ENCODE results near the gene PSPC1.
A peak's percentile ranks its signal among the peaks of the same experiment; 100 is the strongest.
"Not testable (repeated sequence)": the region's sequence is repeated elsewhere in the genome, so short reads cannot be mapped to it uniquely, and the experiment has no call there.

Gene PSPC1

DNA sequence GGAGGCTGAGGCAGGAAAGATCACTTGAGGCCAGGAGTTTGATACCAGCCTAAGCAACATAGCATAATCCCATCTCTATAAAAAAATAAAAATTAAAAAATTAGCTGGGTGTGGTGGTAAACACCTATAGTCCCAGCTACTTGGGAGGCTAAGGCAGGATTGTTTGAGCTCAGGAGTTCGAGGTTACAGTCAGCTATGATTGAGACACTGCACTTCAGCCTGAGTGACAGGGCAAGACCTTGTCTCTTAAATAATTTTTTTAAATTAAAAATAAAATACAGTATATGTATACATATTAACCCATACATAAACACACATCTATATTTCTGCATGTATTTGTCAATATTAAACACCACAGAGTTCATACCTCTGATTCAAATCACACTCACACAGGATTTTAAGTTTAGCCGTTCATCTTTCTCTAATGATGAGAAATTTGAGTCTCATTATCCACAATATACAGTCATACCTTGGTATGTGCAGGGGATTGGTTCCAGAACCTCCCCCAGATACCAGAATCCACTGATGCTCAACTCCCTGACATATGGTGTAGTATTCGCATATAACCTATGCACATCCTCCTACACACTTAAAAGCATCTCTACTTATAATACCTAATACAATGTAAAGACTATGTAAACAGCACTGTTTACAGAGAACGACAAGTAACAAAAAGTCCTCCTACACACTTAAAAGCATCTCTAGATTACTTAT, 44.7 kb downstream of the PSPC1 start:
- H3K9ac ChIP-seq (ENCODE audit: low read length) = no peak overlapping the region
- peaks cover 3% of the 10 kb centered on the region for H3K4me1 ChIP-seq (ENCODE audit: control insufficient read depth, low read depth, low read length)
- H3K36me3 ChIP-seq (ENCODE audit: control insufficient read depth, low read depth, low read length) = peaks cover 37% of the 10 kb centered on the region
- no peaks in the 10 kb centered on the region for H3K27me3 ChIP-seq (ENCODE audit: control insufficient read depth, insufficient read depth, low read length)
- no peak overlapping the region for H3K27ac ChIP-seq (ENCODE audit: low read length)
- H3K4me3 ChIP-seq (ENCODE audit: low read length) = no peak overlapping the region
- no peaks in the 10 kb centered on the region for H3K9me3 ChIP-seq (ENCODE audit: control insufficient read depth, low read depth, low read length)

DNA sequence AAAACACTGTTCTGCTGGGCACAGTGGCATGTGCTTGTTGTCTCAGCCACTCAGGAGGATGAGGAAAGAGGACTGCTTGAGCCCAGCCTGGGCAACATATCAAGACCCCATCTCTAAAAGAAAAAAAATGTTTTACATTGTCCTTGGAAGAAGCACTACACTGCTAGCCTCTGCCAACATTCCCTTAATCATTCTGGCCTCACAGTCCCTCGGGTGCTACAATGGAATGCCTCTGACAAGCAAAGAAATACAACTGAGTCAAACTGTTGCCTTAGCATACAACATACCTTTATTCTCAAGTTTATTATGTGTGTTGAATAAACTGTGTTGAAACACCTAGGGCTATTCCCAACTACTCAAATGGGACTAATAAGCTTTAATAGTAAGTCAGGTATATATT, 56.1 kb downstream of the PSPC1 start:
- peaks cover 53% of the 10 kb centered on the region for H3K36me3 ChIP-seq (ENCODE audit: control insufficient read depth, low read depth, low read length)
- H3K9ac ChIP-seq (ENCODE audit: low read length) = no peak overlapping the region
- H3K4me3 ChIP-seq (ENCODE audit: low read length) = no peak overlapping the region
- no peaks in the 10 kb centered on the region for H3K9me3 ChIP-seq (ENCODE audit: control insufficient read depth, low read depth, low read length)
- H3K4me1 ChIP-seq (ENCODE audit: control insufficient read depth, low read depth, low read length) = no peaks in the 10 kb centered on the region
- H3K27me3 ChIP-seq (ENCODE audit: control insufficient read depth, insufficient read depth, low read length) = no peaks in the 10 kb centered on the region
- H3K27ac ChIP-seq (ENCODE audit: low read length) = no peak overlapping the region

DNA sequence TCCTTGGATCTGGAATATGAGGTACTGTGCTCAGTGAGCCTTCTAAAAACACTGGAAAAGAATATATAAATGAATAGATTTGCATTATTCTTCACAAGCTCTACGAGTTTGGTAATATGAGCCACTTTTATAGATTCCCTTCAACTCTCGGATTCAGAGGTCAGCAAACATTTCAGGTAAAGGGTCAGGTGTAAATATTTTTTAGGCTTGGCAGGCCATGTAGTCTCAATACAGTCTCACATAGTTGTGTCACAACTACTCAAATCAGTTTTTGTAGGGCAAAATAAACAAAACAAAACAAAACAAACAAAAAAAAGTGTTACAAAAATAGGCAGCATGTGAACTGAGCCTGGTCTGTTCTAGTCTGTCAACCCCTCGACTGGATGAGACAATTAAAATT, 57.4 kb downstream of the PSPC1 start:
- H3K36me3 ChIP-seq (ENCODE audit: control insufficient read depth, low read depth, low read length) = peaks cover 52% of the 10 kb centered on the region

DNA sequence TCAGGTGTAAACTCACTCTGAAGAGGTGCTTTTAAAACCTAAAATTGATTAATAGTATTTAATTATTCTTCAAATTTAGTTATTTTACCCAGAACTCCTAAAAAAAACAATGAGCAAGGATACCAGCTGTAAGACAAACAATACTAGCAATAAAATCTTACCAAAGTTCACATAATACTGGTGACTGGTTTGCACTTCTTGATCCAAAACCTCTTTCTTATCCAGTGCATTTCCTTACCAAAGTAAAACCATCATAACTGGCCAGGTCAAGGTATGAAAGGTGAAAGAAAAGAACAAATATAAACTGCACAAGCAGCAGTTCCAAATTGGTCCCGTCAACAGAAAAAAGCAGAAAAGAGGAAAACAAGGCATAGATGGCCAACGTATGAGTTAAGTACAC, 62.7 kb downstream of the PSPC1 start:
- H3K9ac ChIP-seq (ENCODE audit: low read length) = no peak overlapping the region
- no peak overlapping the region for H3K27ac ChIP-seq (ENCODE audit: low read length)
- H3K27me3 ChIP-seq (ENCODE audit: control insufficient read depth, insufficient read depth, low read length) = no peaks in the 10 kb centered on the region
- H3K9me3 ChIP-seq (ENCODE audit: control insufficient read depth, low read depth, low read length) = no peaks in the 10 kb centered on the region
- peaks cover 13% of the 10 kb centered on the region for H3K36me3 ChIP-seq (ENCODE audit: control insufficient read depth, low read depth, low read length)
- no peaks in the 10 kb centered on the region for H3K4me1 ChIP-seq (ENCODE audit: control insufficient read depth, low read depth, low read length)
- H3K4me3 ChIP-seq (ENCODE audit: low read length) = no peak overlapping the region

More for the DNA sequence above, 57.4 kb downstream of the PSPC1 start:
- H3K4me1 ChIP-seq (ENCODE audit: control insufficient read depth, low read depth, low read length) = no peaks in the 10 kb centered on the region
- no peak overlapping the region for H3K4me3 ChIP-seq (ENCODE audit: low read length)
- no peaks in the 10 kb centered on the region for H3K9me3 ChIP-seq (ENCODE audit: control insufficient read depth, low read depth, low read length)
- no peak overlapping the region for H3K9ac ChIP-seq (ENCODE audit: low read length)
- no peaks in the 10 kb centered on the region for H3K27me3 ChIP-seq (ENCODE audit: control insufficient read depth, insufficient read depth, low read length)
- no peak overlapping the region for H3K27ac ChIP-seq (ENCODE audit: low read length)

DNA sequence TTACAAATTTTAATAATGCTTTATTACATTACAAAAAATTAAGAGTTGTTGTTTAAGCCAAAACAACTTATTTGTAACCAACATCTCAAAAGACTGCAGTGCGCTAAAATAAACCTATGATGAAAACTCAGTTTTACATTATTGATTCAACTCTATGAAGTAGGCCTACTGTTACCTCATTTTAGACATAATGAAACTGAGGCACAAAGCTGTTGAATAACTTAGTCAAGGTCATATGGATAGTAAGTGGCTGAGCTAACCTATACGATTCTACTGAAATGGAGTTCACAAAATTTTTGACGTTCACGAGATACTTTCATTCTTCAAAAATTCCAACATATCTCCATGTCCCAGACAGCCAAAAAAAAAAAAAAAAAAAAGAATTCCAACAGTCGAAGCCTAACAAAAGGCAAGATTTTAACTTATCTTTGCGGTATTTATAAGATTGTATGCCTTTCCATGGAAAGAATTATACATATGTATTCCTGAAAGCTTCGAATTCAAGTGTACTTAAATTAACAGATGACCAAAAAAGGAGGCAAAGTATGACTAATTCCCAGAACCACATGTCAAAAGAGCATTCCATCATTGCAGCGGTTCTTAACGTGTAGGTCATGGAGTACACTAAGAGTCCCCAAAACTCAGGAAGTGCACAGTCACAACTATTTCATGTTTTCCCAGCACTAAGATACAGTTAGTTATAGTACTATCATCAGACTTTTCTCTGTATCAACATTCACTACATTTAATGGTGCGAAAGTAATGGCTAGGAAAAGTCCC, 69.4 kb downstream of the PSPC1 start:
- Histone ChIP-seq H3K4me3 (ENCODE audit: low read length) (no peak overlapping the region), H3K27ac (ENCODE audit: low read length) (no peak overlapping the region), H3K9me3 (ENCODE audit: control insufficient read depth, low read depth, low read length) (no peaks in the 10 kb centered on the region), H3K4me1 (ENCODE audit: control insufficient read depth, low read depth, low read length) (no peaks in the 10 kb centered on the region), H3K36me3 (ENCODE audit: control insufficient read depth, low read depth, low read length) (peaks cover 4% of the 10 kb centered on the region), H3K27me3 (ENCODE audit: control insufficient read depth, insufficient read depth, low read length) (no peaks in the 10 kb centered on the region), H3K9ac (ENCODE audit: low read length) (no peak overlapping the region)

DNA sequence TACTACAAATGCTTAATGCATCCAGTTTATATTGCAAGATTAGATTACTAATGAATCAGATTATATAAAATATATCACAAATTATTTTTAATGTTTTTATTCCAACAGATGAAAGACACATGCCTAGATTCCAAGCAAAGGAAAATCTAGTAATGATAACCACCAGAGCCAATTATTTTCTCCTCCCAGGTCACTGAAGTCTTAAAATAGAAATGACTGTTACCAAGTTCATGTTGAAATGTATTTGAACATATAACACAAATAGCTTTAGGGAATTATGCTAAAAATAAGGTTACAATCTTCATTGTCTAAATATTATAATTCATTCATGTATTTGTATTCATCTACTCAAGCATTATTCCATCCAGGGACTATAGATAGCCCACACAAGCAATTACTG, 73.0 kb downstream of the PSPC1 start:
- not testable (repeated sequence) for H3K9me3 ChIP-seq (ENCODE audit: control insufficient read depth, low read depth, low read length); H3K27ac ChIP-seq (ENCODE audit: low read length); H3K4me1 ChIP-seq (ENCODE audit: control insufficient read depth, low read depth, low read length); H3K36me3 ChIP-seq (ENCODE audit: control insufficient read depth, low read depth, low read length); H3K27me3 ChIP-seq (ENCODE audit: control insufficient read depth, insufficient read depth, low read length); H3K9ac ChIP-seq (ENCODE audit: low read length); H3K4me3 ChIP-seq (ENCODE audit: low read length)

DNA sequence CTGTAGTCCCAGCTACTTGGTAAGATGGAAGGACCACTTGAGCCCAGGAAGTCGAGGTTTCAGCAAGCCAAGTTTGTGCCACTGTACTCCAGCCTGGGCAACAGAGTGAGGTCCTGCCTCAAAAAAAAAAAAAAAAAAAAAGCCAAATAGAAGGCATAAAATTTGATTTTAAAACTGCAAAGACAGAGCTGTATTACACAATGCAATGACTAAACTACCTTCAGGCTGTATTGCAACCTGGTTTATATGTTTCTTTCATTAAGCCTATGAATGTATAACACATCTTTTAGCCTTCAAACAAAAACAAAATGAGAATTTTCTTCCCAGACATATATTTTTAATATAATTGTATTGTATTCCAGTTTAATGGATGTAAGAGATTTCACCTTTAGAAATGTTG, 73.7 kb downstream of the PSPC1 start:
- not testable (repeated sequence) for H3K36me3 ChIP-seq (ENCODE audit: control insufficient read depth, low read depth, low read length); H3K9me3 ChIP-seq (ENCODE audit: control insufficient read depth, low read depth, low read length); H3K4me1 ChIP-seq (ENCODE audit: control insufficient read depth, low read depth, low read length); H3K27me3 ChIP-seq (ENCODE audit: control insufficient read depth, insufficient read depth, low read length); H3K27ac ChIP-seq (ENCODE audit: low read length); H3K4me3 ChIP-seq (ENCODE audit: low read length); H3K9ac ChIP-seq (ENCODE audit: low read length)

DNA sequence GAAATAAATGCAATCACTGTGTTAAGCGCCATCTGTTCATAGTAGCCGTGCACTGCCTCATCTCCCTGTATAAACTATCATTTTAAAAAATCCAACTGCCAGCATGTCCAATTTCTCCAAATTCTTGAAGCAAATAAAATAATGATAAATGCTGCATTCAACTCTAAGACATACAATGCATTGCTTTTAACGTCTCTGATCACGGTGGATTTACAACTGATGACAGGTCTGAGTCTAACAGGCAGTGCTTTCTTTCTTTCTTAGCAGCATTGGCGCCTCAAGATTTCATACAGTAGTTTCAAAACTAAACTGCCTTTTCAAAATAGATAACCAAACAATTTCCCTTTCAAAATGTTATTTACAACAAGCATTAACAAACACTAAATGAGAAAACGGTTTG, 78.5 kb downstream of the PSPC1 start:
- H3K27ac ChIP-seq (ENCODE audit: low read length); H3K4me3 ChIP-seq (ENCODE audit: low read length); H3K4me1 ChIP-seq (ENCODE audit: control insufficient read depth, low read depth, low read length); H3K9me3 ChIP-seq (ENCODE audit: control insufficient read depth, low read depth, low read length); H3K36me3 ChIP-seq (ENCODE audit: control insufficient read depth, low read depth, low read length); H3K27me3 ChIP-seq (ENCODE audit: control insufficient read depth, insufficient read depth, low read length); H3K9ac ChIP-seq (ENCODE audit: low read length): not testable (repeated sequence)

DNA sequence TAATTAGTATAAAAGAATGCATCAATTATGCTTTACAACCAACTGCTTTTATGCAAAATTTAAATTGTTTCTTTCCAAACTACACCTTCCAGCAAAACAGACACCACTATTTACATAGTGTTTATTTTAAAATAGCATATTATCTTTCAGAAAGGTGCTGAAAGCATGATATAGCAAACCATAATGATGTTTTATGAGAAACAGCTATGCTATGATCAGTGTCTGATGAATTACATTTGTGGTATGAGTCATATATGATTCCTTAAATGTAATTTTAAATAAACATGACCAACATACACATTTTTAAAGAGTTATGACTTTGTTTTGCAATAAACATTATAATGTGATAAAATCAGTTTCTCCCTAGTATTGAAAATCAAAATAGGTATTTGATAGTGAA, 81.1 kb downstream of the PSPC1 start:
- H3K27ac ChIP-seq (ENCODE audit: low read length); H3K9ac ChIP-seq (ENCODE audit: low read length); H3K4me1 ChIP-seq (ENCODE audit: control insufficient read depth, low read depth, low read length): not testable (repeated sequence)

DNA sequence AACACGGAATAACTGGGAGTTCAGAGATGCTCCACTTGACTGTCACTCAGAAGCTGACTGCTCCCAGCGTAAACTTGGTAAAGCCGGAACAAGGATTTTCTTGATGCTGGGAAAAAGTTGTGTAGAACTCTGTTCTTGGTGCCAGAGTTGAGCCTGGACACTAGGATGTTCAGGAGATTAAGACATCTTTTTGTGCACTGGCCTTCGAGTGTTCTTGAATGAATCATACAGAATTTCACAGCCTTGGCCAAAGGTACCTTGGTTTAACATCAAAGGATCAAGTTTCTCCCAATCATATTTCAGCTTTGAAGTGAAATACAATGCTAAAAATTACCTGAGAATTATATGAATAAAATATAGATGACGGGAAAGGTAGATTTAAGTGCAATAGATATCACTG, 81.8 kb downstream of the PSPC1 start:
- not testable (repeated sequence) for H3K27me3 ChIP-seq (ENCODE audit: control insufficient read depth, insufficient read depth, low read length); H3K36me3 ChIP-seq (ENCODE audit: control insufficient read depth, low read depth, low read length); H3K9me3 ChIP-seq (ENCODE audit: control insufficient read depth, low read depth, low read length); H3K27ac ChIP-seq (ENCODE audit: low read length); H3K4me3 ChIP-seq (ENCODE audit: low read length); H3K9ac ChIP-seq (ENCODE audit: low read length)
- H3K4me1 ChIP-seq (ENCODE audit: control insufficient read depth, low read depth, low read length) = peaks cover 14% of the 10 kb centered on the region

More for the DNA sequence above, 81.1 kb downstream of the PSPC1 start:
- not testable (repeated sequence) for H3K27me3 ChIP-seq (ENCODE audit: control insufficient read depth, insufficient read depth, low read length); H3K4me3 ChIP-seq (ENCODE audit: low read length); H3K9me3 ChIP-seq (ENCODE audit: control insufficient read depth, low read depth, low read length); H3K36me3 ChIP-seq (ENCODE audit: control insufficient read depth, low read depth, low read length)

DNA sequence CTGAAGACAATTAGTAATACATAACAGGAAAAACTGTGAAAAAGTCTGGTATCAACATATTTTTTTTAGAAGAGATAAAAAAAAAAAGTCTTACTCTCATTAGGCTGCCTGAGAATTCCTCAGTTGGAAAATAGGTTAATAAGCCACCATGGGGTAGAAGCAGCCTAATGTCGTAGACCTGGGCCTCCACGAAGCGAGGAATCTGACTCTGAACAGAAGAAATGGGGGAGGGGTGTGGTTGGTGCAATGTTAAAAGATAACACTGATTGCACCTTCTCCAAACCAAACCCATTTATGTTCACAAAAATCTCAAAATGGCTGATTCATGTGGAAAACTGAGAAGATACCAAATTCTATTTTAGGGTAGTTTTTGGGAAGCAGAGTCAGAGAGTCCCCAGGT, 86.9 kb downstream of the PSPC1 start:
- Histone ChIP-seq H3K4me3 (ENCODE audit: low read length) (peak overlapping the region; percentile 5), H3K36me3 (ENCODE audit: control insufficient read depth, low read depth, low read length) (peaks cover 2% of the 10 kb centered on the region), H3K27me3 (ENCODE audit: control insufficient read depth, insufficient read depth, low read length) (no peaks in the 10 kb centered on the region), H3K4me1 (ENCODE audit: control insufficient read depth, low read depth, low read length) (peaks cover 31% of the 10 kb centered on the region), H3K9ac (ENCODE audit: low read length) (no peak overlapping the region), H3K27ac (ENCODE audit: low read length) (no peak overlapping the region), H3K9me3 (ENCODE audit: control insufficient read depth, low read depth, low read length) (no peaks in the 10 kb centered on the region)

DNA sequence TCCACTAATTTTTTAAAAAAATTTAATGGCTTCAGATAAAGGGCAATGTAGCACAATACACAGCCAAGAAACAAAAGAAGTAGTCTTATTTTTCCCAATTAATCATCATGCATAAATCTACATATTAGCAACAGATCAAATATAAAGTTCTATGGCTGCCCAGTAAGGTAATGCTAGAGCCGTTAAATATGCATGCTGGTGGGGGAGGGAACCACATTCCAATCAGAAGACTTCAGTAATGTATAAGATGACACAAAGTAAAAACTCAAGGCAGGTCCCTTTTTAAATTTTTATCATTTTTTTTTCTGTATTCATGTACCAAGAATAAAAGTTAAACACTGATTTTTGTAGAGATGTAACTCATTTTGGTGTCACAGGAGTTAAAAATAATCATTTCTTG, 87.3 kb downstream of the PSPC1 start:
- Histone ChIP-seq H3K4me1 (ENCODE audit: control insufficient read depth, low read depth, low read length) (peaks cover 35% of the 10 kb centered on the region), H3K27ac (ENCODE audit: low read length) (no peak overlapping the region), H3K4me3 (ENCODE audit: low read length) (peak overlapping the region; percentile 5), H3K9ac (ENCODE audit: low read length) (no peak overlapping the region), H3K27me3 (ENCODE audit: control insufficient read depth, insufficient read depth, low read length) (no peaks in the 10 kb centered on the region), H3K9me3 (ENCODE audit: control insufficient read depth, low read depth, low read length) (no peaks in the 10 kb centered on the region), H3K36me3 (ENCODE audit: control insufficient read depth, low read depth, low read length) (peaks cover 2% of the 10 kb centered on the region)
